Esophagus (tissue), 2 donors: ENCODE measurements around the gene PNPLA5. TPM values are rescaled to one million over a fixed set of nuclear protein-coding genes. Genes with fewer than 3 reads are reported as not detected.
"Not testable (repeated sequence)": the region's sequence is repeated elsewhere in the genome, so short reads cannot be mapped to it uniquely, and the experiment has no call there.

Experiments
- H3K27ac ChIP-seq, 2 donors: one replicate each; pipeline ENCODE4 v1.5.1; 2013; ENCODE audit warnings: low read depth in 2 of 2, mild to moderate bottlenecking in 2 of 2, inconsistent platforms in 1 of 2, low read length in 1 of 2, moderate library complexity in 1 of 2
- H3K27me3 ChIP-seq, 2 donors: one replicate each; pipeline ENCODE4 v1.6.1; 2013; ENCODE audit warnings: low read length in 2 of 2, control low read depth in 1 of 2, mild to moderate bottlenecking in 1 of 2; ENCODE audit not compliant: insufficient read depth in 2 of 2, control insufficient read depth in 1 of 2
- H3K36me3 ChIP-seq, 2 donors: one replicate each; pipeline ENCODE4 v1.6.1; 2013; ENCODE audit warnings: low read length in 1 of 2; ENCODE audit not compliant: control insufficient read depth in 2 of 2, insufficient read depth in 2 of 2
- H3K4me1 ChIP-seq, 2 donors: one replicate each; pipeline ENCODE4 v1.6.1; 2013; ENCODE audit warnings: low read length in 1 of 2; ENCODE audit not compliant: control insufficient read depth in 2 of 2, insufficient read depth in 2 of 2
- H3K4me3 ChIP-seq, 2 donors: one replicate each; pipeline ENCODE4 v1.5.1; 2013; ENCODE audit warnings: low read length in 2 of 2, mild to moderate bottlenecking in 2 of 2, low read depth in 1 of 2, moderate library complexity in 1 of 2
- H3K9me3 ChIP-seq, 2 donors: one replicate each; pipeline ENCODE4 v1.6.1; 2013; ENCODE audit warnings: mild to moderate bottlenecking in 2 of 2, low read depth in 1 of 2, low read length in 1 of 2, moderate library complexity in 1 of 2; ENCODE audit not compliant: control insufficient read depth in 2 of 2, insufficient read depth in 1 of 2
- WGBS, 2 donors: extraction: QIAGEN DNeasy Blood & Tissue Kit; methylation state at CpG; one replicate each; pipeline ENCODE4 v1.1.7; 2013; 5-methylcytosine and 5-hydroxymethylcytosine counted together
- polyA plus RNA-seq, 2 donors: library from polyadenylated mRNA; stranded (reverse); fragments of 200-250 nt; gene quantifications; one replicate each; pipeline ENCODE4 v1.2.3, GENCODE V29; 2013
- donor health status: healthy with polysubstance abuse.
- donor health status: Bipolar disorder and iron deficiency.

PNPLA5 gene
- polyA plus RNA-seq, 2 donors: not detected

- not testable (repeated sequence) for H3K4me3 ChIP-seq, H3K27me3 ChIP-seq, H3K27ac ChIP-seq, H3K9me3 ChIP-seq, H3K36me3 ChIP-seq, H3K4me1 ChIP-seq
- WGBS, 2 donors: 61 to 62% methylated on average over 11 to 12 of the region's 12 CpGs
Observed at GRCh38 chr22:43903033-43903432, 11.2 kb upstream of the PNPLA5 start.

GRCh38 chr22:43901976-43902643 is 10.3 kb upstream of the PNPLA5 start:
- H3K4me3 ChIP-seq: no peak overlapping the region
- H3K27me3 ChIP-seq: no peaks in the 10 kb centered on the region
- H3K27ac ChIP-seq: no peak overlapping the region
- WGBS, 2 donors: 34 to 49% methylated on average over 5 of the region's 5 CpGs
- no peaks in the 10 kb centered on the region for H3K9me3 ChIP-seq
- H3K36me3 ChIP-seq: no peaks in the 10 kb centered on the region
- peaks cover 0 to 3% of the 10 kb centered on the region in 2 donors for H3K4me1 ChIP-seq

- H3K4me3 ChIP-seq: no peak overlapping the region
- 56 to 61% methylated on average over 7 of the region's 7 CpGs for WGBS, 2 donors
- H3K27ac ChIP-seq: no peak overlapping the region
- H3K9me3 ChIP-seq: no peaks in the 10 kb centered on the region
- peaks cover 0 to 3% of the 10 kb centered on the region in 2 donors for H3K4me1 ChIP-seq
- H3K27me3 ChIP-seq: no peaks in the 10 kb centered on the region
- no peaks in the 10 kb centered on the region for H3K36me3 ChIP-seq
Observed at GRCh38 chr22:43900206-43900605, 8.4 kb upstream of the PNPLA5 start.

GRCh38 chr22:43897751-43898261 is 6.0 kb upstream of the PNPLA5 start:
- Histone ChIP-seq H3K27ac (no peak overlapping the region), H3K27me3 (peaks cover 0 to 5% of the 10 kb centered on the region in 2 donors), H3K4me3 (no peak overlapping the region), H3K9me3 (no peaks in the 10 kb centered on the region), H3K4me1 (peaks cover 0 to 3% of the 10 kb centered on the region in 2 donors), H3K36me3 (no peaks in the 10 kb centered on the region)
- 39 to 44% methylated on average over 12 of the region's 12 CpGs for WGBS, 2 donors

- peaks cover 0 to under 1% of the 10 kb centered on the region in 2 donors for H3K9me3 ChIP-seq
- peaks cover 5 to 10% of the 10 kb centered on the region in 2 donors for H3K27me3 ChIP-seq
- peaks cover 0 to 3% of the 10 kb centered on the region in 2 donors for H3K4me1 ChIP-seq
- H3K27ac ChIP-seq: no peak overlapping the region
- 36 to 44% methylated on average over 11 of the region's 11 CpGs for WGBS, 2 donors
- no peak overlapping the region for H3K4me3 ChIP-seq
- no peaks in the 10 kb centered on the region for H3K36me3 ChIP-seq
Observed at GRCh38 chr22:43895986-43896645, 4.3 kb upstream of the PNPLA5 start.

- Histone ChIP-seq H3K36me3 (no peaks in the 10 kb centered on the region), H3K4me1 (peaks cover 0 to 3% of the 10 kb centered on the region in 2 donors), H3K27me3 (peaks cover 5 to 18% of the 10 kb centered on the region in 2 donors), H3K9me3 (peaks cover 0 to 5% of the 10 kb centered on the region in 2 donors), H3K4me3 (no peak overlapping the region), H3K27ac (no peak overlapping the region)
- 83 to 90% methylated on average over 5 of the region's 5 CpGs for WGBS, 2 donors
Observed at GRCh38 chr22:43894122-43894521, 2.3 kb upstream of the PNPLA5 start.

GRCh38 chr22:43893266-43893665 is 1.5 kb upstream of the PNPLA5 start:
- no peak overlapping the region for H3K27ac ChIP-seq
- peaks cover 0 to 3% of the 10 kb centered on the region in 2 donors for H3K4me1 ChIP-seq
- no peaks in the 10 kb centered on the region for H3K36me3 ChIP-seq
- H3K27me3 ChIP-seq: peaks cover 5 to 18% of the 10 kb centered on the region in 2 donors
- 54 to 57% methylated on average over 5 of the region's 5 CpGs for WGBS, 2 donors
- no peak overlapping the region for H3K4me3 ChIP-seq
- H3K9me3 ChIP-seq: peaks cover 0 to 5% of the 10 kb centered on the region in 2 donors

GRCh38 chr22:43892183-43892894 is 526 bp upstream of the PNPLA5 start:
- Histone ChIP-seq H3K4me3 (no peak overlapping the region), H3K27me3 (peaks cover 5 to 18% of the 10 kb centered on the region in 2 donors)
- 43 to 45% methylated on average over 14 to 15 of the region's 15 CpGs for whole genome bisulfite sequencing, 2 donors

GRCh38 chr22:43890901-43891331 is 897 bp downstream of the PNPLA5 start:
- whole genome bisulfite sequencing, 2 donors: 11 to 18% methylated on average over 24 of the region's 24 CpGs

More at GRCh38 chr22:43892183-43892894, 526 bp upstream of the PNPLA5 start:
- Histone ChIP-seq H3K9me3 (peaks cover 0 to 5% of the 10 kb centered on the region in 2 donors), H3K27ac (no peak overlapping the region), H3K36me3 (no peaks in the 10 kb centered on the region), H3K4me1 (no peaks in the 10 kb centered on the region)

More at GRCh38 chr22:43890901-43891331, 897 bp downstream of the PNPLA5 start:
- H3K4me1 ChIP-seq: no peaks in the 10 kb centered on the region
- peaks cover 5 to 18% of the 10 kb centered on the region in 2 donors for H3K27me3 ChIP-seq
- H3K4me3 ChIP-seq: no peak overlapping the region
- no peak overlapping the region for H3K27ac ChIP-seq
- H3K9me3 ChIP-seq: peaks cover 0 to 5% of the 10 kb centered on the region in 2 donors
- H3K36me3 ChIP-seq: no peaks in the 10 kb centered on the region
